ENCODE data around the gene SERGEF. TPM values are rescaled to one million over a fixed set of nuclear protein-coding genes. Genes with fewer than 3 reads are reported as not detected.

The SERGEF gene
- polyA plus RNA-seq, 1 of the 3 experiments (the other 2 are of a cell fraction): 23.1 TPM

- Histone ChIP-seq H3F3A (replicated peaks; ENCODE audit: insufficient read depth) (peaks cover 3% of the 10 kb centered on the region), H3K36me3 (replicated peaks in 1 of 2; ENCODE audit: control insufficient read depth in 1 of 2, insufficient read depth in 2 of 2, low read length in 1 of 2) (no peaks in the 10 kb centered on the region), H3K4me3 (ENCODE audit: low read depth in 2 of 2, low read length in 1 of 2) (no peak overlapping the region), H2AFZ (ENCODE audit: low read depth) (no peak overlapping the region), H3K79me2 (ENCODE audit: insufficient read depth) (no peaks in the 10 kb centered on the region), H3K27ac (ENCODE audit: low read depth in 2 of 2, low read length in 1 of 2) (peak overlapping the region in 1 of 2 experiments; percentile 88; a peak in 2 of 4 replicates), H4K20me1 (ENCODE audit: insufficient read depth) (no peaks in the 10 kb centered on the region), H3K9me3 (no peaks in the 10 kb centered on the region), H3K9me2 (no peaks in the 10 kb centered on the region), H3K4me2 (no peak overlapping the region), H3K27me3 (ENCODE audit: insufficient read depth) (no peaks in the 10 kb centered on the region), H3K4me1 (ENCODE audit: control insufficient read depth in 1 of 2, insufficient read depth in 2 of 2, low read depth in 1 of 2, low read length in 1 of 2) (peaks cover 0 to 26% of the 10 kb centered on the region in 2 experiments; a peak in 2 of 4 replicates), H3K9ac (no peak overlapping the region)
- peak; percentile 36 for DNase-seq
- ChIA-PET CTCF (interaction anchor here (0.6 to 4.8 kb wide), 7 partner anchors 11 to 294 kb away, joined by 3 to 21 read pairs (median 3); no protein-coding TSS in a partner anchor), POLR2A (no interaction called here)
- 55% methylated on average over 5 of the region's 5 CpGs for WGBS (ENCODE audit: low lambda C conversion rate)
- TF ChIP-seq PBX3 (IDR thresholded peaks at IDR 0.05) (no peak), CHD2 (IDR thresholded peaks at IDR 0.05; ENCODE audit: low read length, partially characterized antibody) (no peak), FOSL2 (IDR thresholded peaks at IDR 0.05; ENCODE audit: borderline replicate concordance, low read depth) (no peak), SIN3A (IDR thresholded peaks at IDR 0.05; ENCODE audit: borderline replicate concordance, low read depth, low read length) (no peak), RFX5 (IDR thresholded peaks at IDR 0.05; ENCODE audit: low read length) (no peak), SMC3 (IDR thresholded peaks at IDR 0.05; ENCODE audit: low read depth, low read length) (no peak), CTCF (IDR thresholded peaks at IDR 0.05) (no peak), RCOR1 (IDR thresholded peaks at IDR 0.05; ENCODE audit: low read length) (peak; percentile 67; the same call in 1 of the 2 replicates), USF1 (IDR thresholded peaks at IDR 0.05; ENCODE audit: borderline replicate concordance, low read depth) (no peak), FOXM1 (IDR thresholded peaks at IDR 0.05; ENCODE audit: low read depth) (no peak), REST (IDR thresholded peaks at IDR 0.05; ENCODE audit: low read depth, low read length) (no peak), ZBTB33 (IDR thresholded peaks at IDR 0.05; ENCODE audit: borderline replicate concordance, low read depth) (no peak), EP300 (IDR thresholded peaks at IDR 0.05; ENCODE audit: borderline replicate concordance in 1 of 2, low read depth in 1 of 2, low read length in 1 of 2) (peak in 1 of 2 experiments; percentile 34; a peak in 1 of 4 replicates), MAX (IDR thresholded peaks at IDR 0.05; ENCODE audit: low read depth) (no peak), RAD21 (IDR thresholded peaks at IDR 0.05; ENCODE audit: low read length) (no peak), MXI1 (IDR thresholded peaks at IDR 0.05; ENCODE audit: low read depth, low read length) (peak; percentile 43; the same call in 1 of the 2 replicates), RXRA (IDR thresholded peaks at IDR 0.05; ENCODE audit: borderline replicate concordance, low read depth) (no peak), NFIC (IDR thresholded peaks at IDR 0.05; ENCODE audit: borderline replicate concordance) (no peak), GATA2 (CRISPR knock-in tag; IDR thresholded peaks at IDR 0.05) (peak; percentile 68), POLR2AphosphoS5 (IDR thresholded peaks at IDR 0.05; ENCODE audit: low read depth, low read length) (no peak), USF2 (IDR thresholded peaks at IDR 0.05; ENCODE audit: borderline replicate concordance, low read depth, low read length) (no peak)
Measured at GRCh38 chr11:17894929-17895658, 117.8 kb downstream of the SERGEF start.

All from SK-N-SH (cell line).